ENCODE measurements around the gene ACRBP. TPM values are rescaled to one million over a fixed set of nuclear protein-coding genes. Genes with fewer than 3 reads are reported as not detected.
"Not testable (repeated sequence)": the region's sequence is repeated elsewhere in the genome, so short reads cannot be mapped to it uniquely, and the experiment has no call there.

ACRBP gene
- total RNA-seq, 5 donors from 2014 or later (not counting 1 experiment from before 2014, with no cell fraction given), result 2.4 to 11.1 (median 6.5) TPM

- DNase-seq (no peak), ATAC-seq (replicated peaks in 1 of 4) (no peak)
- POLR2A ChIA-PET, result interaction anchor here (0.5 to 0.7 kb wide), 5 partner anchors 9 to 400 kb away, joined by 3 to 6 read pairs (median 3); partner anchors contain the start of gene MLF2 (in 1 of the 2)
- peaks cover 31 to 59% of the 10 kb centered on the region in 2 experiments for H3K4me1 ChIP-seq (ENCODE audit: control insufficient read depth in 1 of 2, extremely low read depth in 1 of 2, insufficient read depth in 2 of 2, low read length in 2 of 2)
- H3K9me3 ChIP-seq, result no peaks in the 10 kb centered on the region
- peaks cover 44 to 56% (median 52%) of the 10 kb centered on the region in 3 donors for H3K4me1 Mint-ChIP-seq
- CTCF ChIA-PET, result interaction anchor here in 1 of 2 donors (0.7 kb wide), 1 partner anchor 174 kb away, joined by 4 read pairs; no protein-coding TSS in a partner anchor
- H3K27me3 Mint-ChIP-seq, result no peaks in the 10 kb centered on the region
- H3K4me3 Mint-ChIP-seq, result no peak overlapping the region
- H3K27ac Mint-ChIP-seq, result peak overlapping the region; percentile 90 to 91
- peak overlapping the region; percentile 74 for H3K27ac ChIP-seq (ENCODE audit: low read length)
- peaks cover 18 to 34% of the 10 kb centered on the region in 2 donors for H3K36me3 ChIP-seq (ENCODE audit: control insufficient read depth in 2 of 2, extremely low read depth in 1 of 2, insufficient read depth in 1 of 2, low read length in 1 of 2)
- peaks cover 43% of the 10 kb centered on the region for H3K36me3 Mint-ChIP-seq
- 63% methylated on average over 5 of the region's 6 CpGs for WGBS (ENCODE audit: insufficient coverage)
- no peaks in the 10 kb centered on the region for H3K27me3 ChIP-seq (replicated peaks in 1 of 2; ENCODE audit: control insufficient read depth in 2 of 2, extremely low read depth in 1 of 2, insufficient read depth in 2 of 2, low read length in 1 of 2)
- H3K9me3 Mint-ChIP-seq, result no peaks in the 10 kb centered on the region
- H3K4me3 ChIP-seq (ENCODE audit: control insufficient read depth in 1 of 2, extremely low read depth in 1 of 2, low read length in 1 of 2), result peak overlapping the region; percentile 84 to 97
These were observed 42.8 kb downstream of the ACRBP start for GRCh38 chr12:6604259-6605029.

GRCh38 chr12:6603095-6603567, 44.1 kb downstream of the ACRBP start:
- H3K4me3 Mint-ChIP-seq, result peak overlapping the region in 1 of 3 donors; percentile 72
- peak overlapping the region; percentile 90 to 91 for H3K27ac Mint-ChIP-seq
- ATAC-seq (replicated peaks in 1 of 4) (peak in 2 of 4 experiments; percentile 18 to 22), DNase-seq (peak in 25 of 35 experiments; percentile 21 to 60 (median 38))
- H3K9me3 Mint-ChIP-seq, result no peaks in the 10 kb centered on the region
- ChIA-PET POLR2A (interaction anchor here (0.6 to 1.4 kb wide), 5 partner anchors 12 to 146 kb away, joined by 3 to 8 read pairs (median 4); partner anchors contain the start of gene ZNF384 (in 1 of the 2)), CTCF (interaction anchor here (0.6 to 1.0 kb wide), 5 partner anchors 35 to 402 kb away, joined by 3 to 4 read pairs (median 3); partner anchors contain the start of gene NOP2 (in 1 of the 2))
- Histone ChIP-seq H3K27ac (ENCODE audit: low read length) (peak overlapping the region; percentile 56), H3K4me1 (ENCODE audit: control insufficient read depth in 1 of 2, extremely low read depth in 1 of 2, insufficient read depth in 2 of 2, low read length in 2 of 2) (peaks cover 31 to 53% of the 10 kb centered on the region in 2 experiments), H3K4me3 (ENCODE audit: control insufficient read depth in 1 of 2, extremely low read depth in 1 of 2, low read length in 1 of 2) (peak overlapping the region; percentile 34 to 60), H3K36me3 (ENCODE audit: control insufficient read depth in 2 of 2, extremely low read depth in 1 of 2, insufficient read depth in 1 of 2, low read length in 1 of 2) (peaks cover 21 to 45% of the 10 kb centered on the region in 2 donors), H3K27me3 (replicated peaks in 1 of 2; ENCODE audit: control insufficient read depth in 2 of 2, extremely low read depth in 1 of 2, insufficient read depth in 2 of 2, low read length in 1 of 2) (no peaks in the 10 kb centered on the region), H3K9me3 (no peaks in the 10 kb centered on the region)
- peaks cover 51% of the 10 kb centered on the region for H3K36me3 Mint-ChIP-seq
- peaks cover 45 to 54% (median 53%) of the 10 kb centered on the region in 3 donors for H3K4me1 Mint-ChIP-seq
- WGBS (ENCODE audit: insufficient coverage), result no CpG with 5 or more reads among the region's 6 CpGs
- H3K27me3 Mint-ChIP-seq, result no peaks in the 10 kb centered on the region

GRCh38 chr12:6602526-6602925, 44.7 kb downstream of the ACRBP start:
- peak overlapping the region in 1 of 2 donors; percentile 21 for H3K4me3 ChIP-seq (ENCODE audit: control insufficient read depth in 1 of 2, extremely low read depth in 1 of 2, low read length in 1 of 2)
- peak overlapping the region; percentile 56 for H3K27ac ChIP-seq (ENCODE audit: low read length)

GRCh38 chr12:6595673-6596072, 51.6 kb downstream of the ACRBP start:
- H3K4me1 Mint-ChIP-seq, result peaks cover 9 to 21% (median 14%) of the 10 kb centered on the region in 3 donors

More at GRCh38 chr12:6602526-6602925, 44.7 kb downstream of the ACRBP start:
- Mint-ChIP-seq H3K4me1 (peaks cover 45 to 54% (median 53%) of the 10 kb centered on the region in 3 donors), H3K4me3 (peak overlapping the region in 1 of 3 donors; percentile 72), H3K27me3 (no peaks in the 10 kb centered on the region), H3K36me3 (peaks cover 57% of the 10 kb centered on the region), H3K9me3 (no peaks in the 10 kb centered on the region), H3K27ac (peak overlapping the region; percentile 90 to 91)
- ATAC-seq (replicated peaks in 1 of 4) (no peak), DNase-seq (no peak)
- peaks cover 21 to 51% of the 10 kb centered on the region in 2 donors for H3K36me3 ChIP-seq (ENCODE audit: control insufficient read depth in 2 of 2, extremely low read depth in 1 of 2, insufficient read depth in 1 of 2, low read length in 1 of 2)
- ChIA-PET POLR2A (interaction anchor here (0.6 to 1.4 kb wide), 4 partner anchors 12 to 147 kb away, joined by 3 to 8 read pairs (median 4); partner anchors contain the start of gene ZNF384 (in 1 of the 2)), CTCF (interaction anchor here in 1 of 2 donors (0.6 to 1.0 kb wide), 3 partner anchors 35 to 82 kb away, joined by 3 read pairs; partner anchors contain the start of gene NOP2)
- no peaks in the 10 kb centered on the region for H3K27me3 ChIP-seq (replicated peaks in 1 of 2; ENCODE audit: control insufficient read depth in 2 of 2, extremely low read depth in 1 of 2, insufficient read depth in 2 of 2, low read length in 1 of 2)
- peaks cover 31 to 47% of the 10 kb centered on the region in 2 experiments for H3K4me1 ChIP-seq (ENCODE audit: control insufficient read depth in 1 of 2, extremely low read depth in 1 of 2, insufficient read depth in 2 of 2, low read length in 2 of 2)
- 74% methylated on average over 3 of the region's 3 CpGs for WGBS (ENCODE audit: insufficient coverage)
- no peaks in the 10 kb centered on the region for H3K9me3 ChIP-seq

GRCh38 chr12:6592087-6592486, 55.1 kb downstream of the ACRBP start:
- Histone ChIP-seq H3K36me3 (ENCODE audit: control insufficient read depth in 2 of 2, extremely low read depth in 1 of 2, insufficient read depth in 1 of 2, low read length in 1 of 2) (peaks cover 27 to 84% of the 10 kb centered on the region in 2 donors), H3K4me1 (ENCODE audit: control insufficient read depth in 1 of 2, extremely low read depth in 1 of 2, insufficient read depth in 2 of 2, low read length in 2 of 2) (no peaks in the 10 kb centered on the region), H3K27me3 (replicated peaks in 1 of 2; ENCODE audit: control insufficient read depth in 2 of 2, extremely low read depth in 1 of 2, insufficient read depth in 2 of 2, low read length in 1 of 2) (no peaks in the 10 kb centered on the region), H3K27ac (ENCODE audit: low read length) (no peak overlapping the region), H3K9me3 (no peaks in the 10 kb centered on the region), H3K4me3 (ENCODE audit: control insufficient read depth in 1 of 2, extremely low read depth in 1 of 2, low read length in 1 of 2) (no peak overlapping the region)
- Mint-ChIP-seq H3K36me3 (peaks cover 72% of the 10 kb centered on the region), H3K27me3 (no peaks in the 10 kb centered on the region), H3K4me1 (peaks cover 5 to 17% (median 10%) of the 10 kb centered on the region in 3 donors), H3K9me3 (no peaks in the 10 kb centered on the region), H3K27ac (peak overlapping the region in 1 of 2 donors; percentile 76), H3K4me3 (no peak overlapping the region)
- DNase-seq (no peak), ATAC-seq (replicated peaks in 1 of 4) (no peak)
- WGBS (ENCODE audit: insufficient coverage), result 80% methylated on average over 1 of the region's 8 CpGs
- ChIA-PET CTCF (no interaction called here), POLR2A (interaction anchor here in 1 of 2 donors (0.5 kb wide), 1 partner anchor 24 kb away, joined by 3 read pairs; no protein-coding TSS in a partner anchor)

More at GRCh38 chr12:6595673-6596072, 51.6 kb downstream of the ACRBP start:
- H3K27me3 ChIP-seq (replicated peaks in 1 of 2; ENCODE audit: control insufficient read depth in 2 of 2, extremely low read depth in 1 of 2, insufficient read depth in 2 of 2, low read length in 1 of 2); H3K27ac ChIP-seq (ENCODE audit: low read length); H3K9me3 Mint-ChIP-seq; ATAC-seq (replicated peaks in 1 of 4); DNase-seq; H3K9me3 ChIP-seq; H3K27me3 Mint-ChIP-seq; H3K4me1 ChIP-seq (ENCODE audit: control insufficient read depth in 1 of 2, extremely low read depth in 1 of 2, insufficient read depth in 2 of 2, low read length in 2 of 2); H3K4me3 ChIP-seq (ENCODE audit: control insufficient read depth in 1 of 2, extremely low read depth in 1 of 2, low read length in 1 of 2); H3K4me3 Mint-ChIP-seq: not testable (repeated sequence)
- ChIA-PET CTCF (interaction anchor here in 1 of 2 donors (0.6 kb wide), 1 partner anchor 67 kb away, joined by 3 read pairs; no protein-coding TSS in a partner anchor), POLR2A (interaction anchor here (0.6 to 1.1 kb wide), 7 partner anchors 8 to 213 kb away, joined by 3 to 6 read pairs (median 3); no protein-coding TSS in a partner anchor)
- WGBS (ENCODE audit: insufficient coverage), result 77% methylated on average over 8 of the region's 10 CpGs
- Mint-ChIP-seq H3K27ac (peak overlapping the region in 1 of 2 donors; percentile 48), H3K36me3 (peaks cover 74% of the 10 kb centered on the region)
- peaks cover 33 to 89% of the 10 kb centered on the region in 2 donors for H3K36me3 ChIP-seq (ENCODE audit: control insufficient read depth in 2 of 2, extremely low read depth in 1 of 2, insufficient read depth in 1 of 2, low read length in 1 of 2)
